Effector memory CD4-positive, alpha-beta T cell (primary cell): ENCODE data around the gene TSHB.

ENCODE experiments used
- DNase-seq, 3 donors: peaks; one replicate each; pipeline ENCODE4 v3.0.0-alpha.2; 2020
- H3K27ac ChIP-seq: 2 replicates; pipeline ENCODE4 v1.7.0; 2013; ENCODE audit warnings: mild to moderate bottlenecking, low read length, moderate library complexity; ENCODE audit not compliant: insufficient read depth, poor library complexity, severe bottlenecking
- H3K27me3 ChIP-seq: replicated peaks from 2 replicates; pipeline ENCODE4 v1.7.0; 2013; ENCODE audit warnings: mild to moderate bottlenecking, low read length; ENCODE audit not compliant: insufficient read depth, control insufficient read depth, poor library complexity, severe bottlenecking
- H3K36me3 ChIP-seq: 2 replicates; pipeline ENCODE4 v1.7.0; 2013; ENCODE audit warnings: mild to moderate bottlenecking, low read length, moderate library complexity; ENCODE audit not compliant: control insufficient read depth, insufficient read depth
- H3K4me1 ChIP-seq: 2 replicates; pipeline ENCODE4 v1.7.0; 2013; ENCODE audit warnings: low read length, mild to moderate bottlenecking; ENCODE audit not compliant: control insufficient read depth, insufficient read depth, poor library complexity, severe bottlenecking
- H3K4me3 ChIP-seq: 2 replicates; pipeline ENCODE4 v1.7.0; 2013; ENCODE audit warnings: low read length, low read depth, mild to moderate bottlenecking; ENCODE audit not compliant: insufficient read depth, poor library complexity, severe bottlenecking
- H3K9me3 ChIP-seq: 2 replicates; pipeline ENCODE4 v1.7.0; 2013; ENCODE audit warnings: mild to moderate bottlenecking, low read length, moderate library complexity; ENCODE audit not compliant: control insufficient read depth

The TSHB gene

DNA sequence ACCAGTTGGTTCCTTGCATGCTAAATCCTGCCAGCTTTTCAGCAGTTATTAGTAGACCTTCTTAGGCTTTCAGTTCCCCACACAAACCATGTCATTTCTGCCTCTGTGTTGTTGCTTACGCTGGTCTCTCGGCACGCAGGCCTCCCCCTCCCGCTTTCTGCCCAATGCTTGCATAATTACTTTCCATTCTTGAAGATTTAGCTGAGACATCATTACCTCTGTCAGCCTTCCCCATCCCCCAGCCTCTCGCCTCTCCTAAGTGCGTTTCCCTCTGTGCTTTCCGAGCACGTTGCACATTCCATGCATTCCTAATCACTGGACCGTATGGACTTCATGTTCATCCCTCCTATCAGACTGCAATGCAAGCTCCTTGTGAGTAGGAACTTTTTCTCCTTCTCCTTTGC, 26.8 kb downstream of the TSHB start:
- H3K27me3 ChIP-seq: no peaks in the 10 kb centered on the region
- H3K4me3 ChIP-seq: no peak overlapping the region
- H3K9me3 ChIP-seq: no peaks in the 10 kb centered on the region
- H3K4me1 ChIP-seq: peaks cover 5% of the 10 kb centered on the region
- H3K36me3 ChIP-seq: no peaks in the 10 kb centered on the region
- DNase-seq: no peak
- no peak overlapping the region for H3K27ac ChIP-seq

GRCh38 chr1:115057661-115058254, 28.1 kb downstream of the TSHB start:
- no peaks in the 10 kb centered on the region for H3K27me3 ChIP-seq
- DNase-seq: no peak
- no peak overlapping the region for H3K4me3 ChIP-seq
- H3K4me1 ChIP-seq: peaks cover 16% of the 10 kb centered on the region
- no peaks in the 10 kb centered on the region for H3K9me3 ChIP-seq
- no peak overlapping the region for H3K27ac ChIP-seq
- no peaks in the 10 kb centered on the region for H3K36me3 ChIP-seq

GRCh38 chr1:115059316-115059715, 29.7 kb downstream of the TSHB start:
- Histone ChIP-seq H3K27me3 (no peaks in the 10 kb centered on the region), H3K27ac (no peak overlapping the region), H3K4me3 (no peak overlapping the region), H3K36me3 (no peaks in the 10 kb centered on the region), H3K9me3 (no peaks in the 10 kb centered on the region), H3K4me1 (peaks cover 19% of the 10 kb centered on the region)
- no peak for DNase-seq

GRCh38 chr1:115060501-115060900, 30.9 kb downstream of the TSHB start:
- no peak for DNase-seq
- H3K27ac ChIP-seq: no peak overlapping the region
- H3K27me3 ChIP-seq: no peaks in the 10 kb centered on the region
- peaks cover 20% of the 10 kb centered on the region for H3K4me1 ChIP-seq
- no peaks in the 10 kb centered on the region for H3K36me3 ChIP-seq
- no peak overlapping the region for H3K4me3 ChIP-seq
- no peaks in the 10 kb centered on the region for H3K9me3 ChIP-seq

- Histone ChIP-seq H3K27me3 (no peaks in the 10 kb centered on the region), H3K9me3 (no peaks in the 10 kb centered on the region), H3K4me1 (peaks cover 20% of the 10 kb centered on the region), H3K4me3 (no peak overlapping the region), H3K36me3 (no peaks in the 10 kb centered on the region), H3K27ac (peak overlapping the region; percentile 94)
- peak; percentile 94 to 97 (median 94) for DNase-seq
Measured at GRCh38 chr1:115062542-115063004, 32.9 kb downstream of the TSHB start.

- H3K4me3 ChIP-seq: no peak overlapping the region
- H3K36me3 ChIP-seq: no peaks in the 10 kb centered on the region
- no peaks in the 10 kb centered on the region for H3K27me3 ChIP-seq
- peaks cover 20% of the 10 kb centered on the region for H3K4me1 ChIP-seq
- H3K27ac ChIP-seq: peak overlapping the region; percentile 94
- peak; percentile 18 to 38 (median 28) for DNase-seq
- no peaks in the 10 kb centered on the region for H3K9me3 ChIP-seq
Measured at GRCh38 chr1:115063228-115063901, 33.7 kb downstream of the TSHB start.

GRCh38 chr1:115064461-115064860, 34.8 kb downstream of the TSHB start:
- H3K4me3 ChIP-seq: no peak overlapping the region
- H3K27me3 ChIP-seq: no peaks in the 10 kb centered on the region
- no peak overlapping the region for H3K27ac ChIP-seq
- no peaks in the 10 kb centered on the region for H3K9me3 ChIP-seq
- no peak for DNase-seq
- H3K36me3 ChIP-seq: no peaks in the 10 kb centered on the region
- peaks cover 20% of the 10 kb centered on the region for H3K4me1 ChIP-seq

DNA sequence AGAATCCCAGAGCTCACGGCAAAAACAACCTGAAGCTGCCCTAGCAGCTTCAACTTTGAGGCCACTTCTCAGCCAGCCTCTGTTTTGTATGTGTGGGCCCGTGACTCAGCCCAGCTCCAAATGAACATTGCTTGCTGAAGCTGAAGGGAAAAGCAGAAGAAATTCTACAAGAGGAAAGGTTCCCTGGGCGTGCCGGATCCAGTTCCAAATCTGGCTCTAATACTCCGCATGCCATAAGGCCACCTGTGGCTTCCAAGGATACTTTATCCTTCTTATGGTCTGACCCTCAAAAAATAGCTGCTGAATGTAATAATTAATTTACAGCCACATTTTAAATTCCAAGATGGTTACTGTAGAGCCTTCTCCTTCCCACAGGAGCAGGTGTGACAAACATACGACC, 35.4 kb downstream of the TSHB start:
- no peak overlapping the region for H3K4me3 ChIP-seq
- DNase-seq: no peak
- H3K9me3 ChIP-seq: no peaks in the 10 kb centered on the region
- peaks cover 20% of the 10 kb centered on the region for H3K4me1 ChIP-seq
- H3K27me3 ChIP-seq: no peaks in the 10 kb centered on the region
- H3K27ac ChIP-seq: no peak overlapping the region
- no peaks in the 10 kb centered on the region for H3K36me3 ChIP-seq

DNA sequence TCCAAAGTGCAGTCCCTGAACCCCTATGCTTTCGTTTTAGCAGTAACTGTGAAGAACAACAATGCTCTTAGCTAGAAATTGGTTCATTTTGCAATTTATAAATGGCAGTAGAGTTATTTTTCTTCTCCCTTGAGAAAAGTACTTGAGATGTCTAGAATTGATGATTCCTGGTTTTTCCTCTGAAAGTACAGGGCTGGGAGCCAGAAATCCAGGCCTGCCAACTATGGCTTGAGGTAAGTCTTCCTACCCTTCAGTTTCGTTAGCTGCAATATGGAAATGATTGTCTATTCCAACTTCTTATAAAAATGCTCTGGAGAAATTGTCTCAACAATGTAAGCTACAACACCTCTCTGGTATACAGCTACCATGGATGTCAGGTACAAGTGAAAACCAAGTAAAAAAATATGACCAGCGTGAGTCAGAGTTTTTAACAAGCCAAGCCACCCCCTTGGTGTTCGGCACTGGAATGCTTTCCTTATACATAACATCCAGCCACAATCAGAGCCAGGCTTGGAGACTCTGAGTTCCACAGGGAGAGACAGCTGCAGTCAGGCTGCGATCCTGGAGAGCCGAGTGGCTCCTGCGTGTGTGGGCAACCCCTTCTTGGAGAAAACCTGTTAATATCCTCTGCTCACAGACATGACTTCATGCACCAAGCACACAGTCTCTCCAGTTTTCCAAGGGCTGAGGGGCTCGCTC, 37.7 kb downstream of the TSHB start:
- no peak overlapping the region for H3K27ac ChIP-seq
- H3K27me3 ChIP-seq: no peaks in the 10 kb centered on the region
- peaks cover 8% of the 10 kb centered on the region for H3K4me1 ChIP-seq
- H3K36me3 ChIP-seq: no peaks in the 10 kb centered on the region
- no peak overlapping the region for H3K4me3 ChIP-seq
- H3K9me3 ChIP-seq: no peaks in the 10 kb centered on the region
- DNase-seq: no peak
